Breast epithelium (tissue), 4 donors: ENCODE measurements around the gene ZMYND12. TPM values are rescaled to one million over a fixed set of nuclear protein-coding genes. Genes with fewer than 3 reads are reported as not detected.

Source experiments
- DNase-seq, 2 donors: peaks; one replicate each; pipeline ENCODE4 v3.0.0-alpha.2; 2019; ENCODE audit warnings: low spot score in 2 of 2
- H3K27ac ChIP-seq, 2 donors: fragments of 200-600 bp; sonication (generic) in 1 of 2; one replicate each; pipeline ENCODE4 v1.5.1; 2016 to 2019; ENCODE audit warnings: mild to moderate bottlenecking in 1 of 2
- H3K27me3 ChIP-seq, 2 donors: fragments of 200-600 bp; sonication (generic) in 1 of 2; one replicate each; pipeline versions ENCODE4 v1.5.1 to v1.6.0; 2017 to 2019; ENCODE audit warnings: control low read depth in 1 of 2, mild to moderate bottlenecking in 1 of 2
- H3K36me3 ChIP-seq: fragments of 200-600 bp; one replicate; pipeline ENCODE4 v1.5.1; 2019
- H3K4me1 ChIP-seq, 2 donors: fragments of 200-600 bp; sonication (generic); one replicate each; pipeline ENCODE4 v1.5.1; 2016 to 2019; ENCODE audit warnings: control low read depth in 1 of 2
- H3K4me3 ChIP-seq, 3 donors: fragments of 200-600 bp; sonication (generic); 1 replicate in 2 of 3; 2 replicates in 1 of 3; pipeline ENCODE4 v1.5.1; 2016 to 2019; ENCODE audit warnings: mild to moderate bottlenecking in 3 of 3, moderate library complexity in 2 of 3
- H3K9me3 ChIP-seq, 2 donors: fragments of 200-600 bp; sonication (generic) in 1 of 2; one replicate each; pipeline ENCODE4 v1.5.1; 2016 to 2019; ENCODE audit warnings: control low read depth in 1 of 2
- POLR2A ChIP-seq: fragments of 450-650 bp; IDR thresholded peaks from one replicate; pipeline ENCODE4 v1.6.1; 2016; ENCODE audit warnings: antibody characterized with exemption, mild to moderate bottlenecking, moderate library complexity
- POLR2AphosphoS5 ChIP-seq, 3 donors: sonication (generic); formaldehyde crosslinking; IDR thresholded peaks; one replicate each; pipeline ENCODE4 v1.6.1; 2017; ENCODE audit warnings: antibody characterized with exemption in 3 of 3
- intact Hi-C: fragments of 100-400 bp; cut with DNase I; formaldehyde crosslinking; loops from one replicate; pipeline ENCODE4 v1.15.1; 2023; ENCODE audit warnings: low total_unique reads
- total RNA-seq, 3 donors: library from RNA; depleted of rRNA; stranded (reverse); fragments of >200 nt; gene quantifications; one replicate each; pipeline ENCODE4 v1.1.0, GENCODE V29; 2016
- TF ChIP-seq, protein P1 (sequence below), 3 donors: fragments of 450-650 bp; IDR thresholded peaks; one replicate each; pipeline ENCODE4 v1.5.1; 2016 to 2017; ENCODE audit warnings: antibody characterized with exemption in 3 of 3, mild to moderate bottlenecking in 3 of 3, moderate library complexity in 3 of 3

ZMYND12 gene
- total RNA-seq, 3 donors from 2014 or later, result 1.3 to 4.6 (median 3.8) TPM

DNA sequence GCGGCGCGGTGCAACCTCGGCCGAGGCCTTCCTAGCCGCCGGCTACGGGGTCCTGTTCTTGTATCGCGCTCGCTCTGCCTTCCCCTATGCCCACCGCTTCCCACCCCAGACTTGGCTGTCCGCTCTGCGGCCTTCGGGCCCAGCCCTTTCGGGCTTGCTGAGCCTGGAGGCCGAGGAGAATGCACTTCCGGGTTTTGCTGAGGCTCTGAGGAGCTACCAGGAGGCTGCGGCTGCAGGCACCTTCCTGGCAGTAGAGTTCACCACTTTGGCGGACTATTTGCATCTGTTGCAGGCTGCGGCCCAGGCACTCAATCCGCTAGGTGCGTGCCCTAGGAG lies 900 bp upstream of the ZMYND12 start:
- no peaks in the 10 kb centered on the region for H3K36me3 ChIP-seq
- H3K27me3 ChIP-seq, result no peaks in the 10 kb centered on the region
- H3K4me1 ChIP-seq, result peaks cover 3 to 5% of the 10 kb centered on the region in 2 donors
- TF ChIP-seq POLR2A (no peak), POLR2AphosphoS5 (IDR thresholded peaks at IDR 0.05) (no peak)
- TF ChIP-seq, protein P1, sequence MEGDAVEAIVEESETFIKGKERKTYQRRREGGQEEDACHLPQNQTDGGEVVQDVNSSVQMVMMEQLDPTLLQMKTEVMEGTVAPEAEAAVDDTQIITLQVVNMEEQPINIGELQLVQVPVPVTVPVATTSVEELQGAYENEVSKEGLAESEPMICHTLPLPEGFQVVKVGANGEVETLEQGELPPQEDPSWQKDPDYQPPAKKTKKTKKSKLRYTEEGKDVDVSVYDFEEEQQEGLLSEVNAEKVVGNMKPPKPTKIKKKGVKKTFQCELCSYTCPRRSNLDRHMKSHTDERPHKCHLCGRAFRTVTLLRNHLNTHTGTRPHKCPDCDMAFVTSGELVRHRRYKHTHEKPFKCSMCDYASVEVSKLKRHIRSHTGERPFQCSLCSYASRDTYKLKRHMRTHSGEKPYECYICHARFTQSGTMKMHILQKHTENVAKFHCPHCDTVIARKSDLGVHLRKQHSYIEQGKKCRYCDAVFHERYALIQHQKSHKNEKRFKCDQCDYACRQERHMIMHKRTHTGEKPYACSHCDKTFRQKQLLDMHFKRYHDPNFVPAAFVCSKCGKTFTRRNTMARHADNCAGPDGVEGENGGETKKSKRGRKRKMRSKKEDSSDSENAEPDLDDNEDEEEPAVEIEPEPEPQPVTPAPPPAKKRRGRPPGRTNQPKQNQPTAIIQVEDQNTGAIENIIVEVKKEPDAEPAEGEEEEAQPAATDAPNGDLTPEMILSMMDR (IDR thresholded peaks at IDR 0.05), result no peak
- H3K4me3 ChIP-seq, result peak overlapping the region; percentile 75 to 91 (median 90)
- H3K27ac ChIP-seq, result peak overlapping the region; percentile 90 to 93
- peak in 1 of 2 donors; percentile 24 for DNase-seq
- intact Hi-C loops, result no loop called here
- H3K9me3 ChIP-seq, result no peaks in the 10 kb centered on the region

DNA sequence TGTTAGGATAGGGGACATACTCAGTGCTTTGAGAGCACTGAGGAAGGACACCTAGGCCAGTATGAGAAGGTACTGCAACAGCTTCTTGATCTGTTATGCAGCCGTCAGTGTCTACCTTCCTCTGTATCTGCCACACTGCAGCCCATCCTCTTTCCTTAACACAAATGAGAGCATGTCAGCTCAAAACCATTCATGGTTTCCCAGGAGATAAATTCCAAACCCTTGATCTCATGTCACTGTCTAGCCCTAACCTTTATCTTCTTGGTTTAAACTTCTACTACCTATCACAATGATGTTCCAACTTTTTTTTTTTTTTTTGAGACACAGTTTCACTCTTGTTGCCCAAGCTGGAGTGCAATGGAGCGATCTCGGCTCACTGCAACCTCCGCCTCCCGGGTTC lies 1.4 kb downstream of the ZMYND12 start:
- intact Hi-C loops, result no loop called here

DNA sequence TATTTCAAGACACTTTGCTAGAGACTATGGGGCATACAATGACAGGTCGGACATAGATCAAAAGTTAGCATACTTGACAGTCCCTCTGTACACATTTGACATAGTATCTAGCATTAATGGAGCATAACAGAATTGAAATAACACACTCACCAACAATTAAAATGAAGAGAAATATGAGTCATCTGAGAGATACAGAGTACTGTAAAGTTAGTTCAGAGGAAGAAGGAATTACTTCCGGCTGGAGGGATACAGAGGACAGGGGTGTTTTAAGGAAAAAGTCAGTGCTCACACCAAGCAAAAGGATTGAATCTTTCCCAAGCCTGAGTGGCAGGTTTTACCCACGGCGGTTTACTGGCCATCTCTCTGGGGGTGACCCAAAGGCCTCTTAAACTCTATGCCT lies 2.4 kb downstream of the ZMYND12 start:
- TF ChIP-seq POLR2AphosphoS5 (IDR thresholded peaks at IDR 0.05) (no peak), POLR2A (no peak)
- TF ChIP-seq, protein P1 (IDR thresholded peaks at IDR 0.05), result no peak
- Histone ChIP-seq H3K9me3 (no peaks in the 10 kb centered on the region), H3K4me3 (no peak overlapping the region), H3K36me3 (no peaks in the 10 kb centered on the region), H3K27ac (no peak overlapping the region), H3K27me3 (no peaks in the 10 kb centered on the region), H3K4me1 (peaks cover 3 to 5% of the 10 kb centered on the region in 2 donors)
- no peak for DNase-seq
- intact Hi-C loops, result no loop called here

More for the DNA sequence above, 1.4 kb downstream of the ZMYND12 start:
- H3K9me3 ChIP-seq, result no peaks in the 10 kb centered on the region
- H3K4me3 ChIP-seq, result no peak overlapping the region
- no peaks in the 10 kb centered on the region for H3K36me3 ChIP-seq
- no peaks in the 10 kb centered on the region for H3K27me3 ChIP-seq
- peaks cover 3 to 5% of the 10 kb centered on the region in 2 donors for H3K4me1 ChIP-seq
- TF ChIP-seq, protein P1 (IDR thresholded peaks at IDR 0.05), result no peak
- no peak for TF ChIP-seq POLR2A
- no peak for TF ChIP-seq POLR2AphosphoS5 (IDR thresholded peaks at IDR 0.05)
- DNase-seq, result no peak
- no peak overlapping the region for H3K27ac ChIP-seq

DNA sequence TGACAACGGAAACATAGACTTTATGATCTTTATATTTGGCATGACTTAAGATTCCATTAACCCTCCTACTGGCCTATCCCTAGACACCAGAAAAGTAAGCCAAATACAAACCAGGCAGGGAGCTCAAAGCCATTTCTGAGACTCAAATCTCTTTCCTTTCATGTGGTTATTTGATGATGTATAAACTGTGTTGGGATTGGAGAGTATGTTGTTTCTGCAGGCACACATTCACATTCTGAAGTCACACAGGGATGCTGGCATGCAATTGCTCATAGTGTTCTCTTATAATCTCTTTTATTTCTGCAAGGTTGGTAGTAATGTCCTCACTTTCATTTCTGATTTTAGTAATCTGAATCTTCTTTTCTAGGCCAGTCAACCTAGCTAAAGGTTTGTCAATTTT lies 5.8 kb downstream of the ZMYND12 start:
- intact Hi-C loops, result no loop called here
- no peak for TF ChIP-seq POLR2AphosphoS5 (IDR thresholded peaks at IDR 0.05)
- no peak for TF ChIP-seq POLR2A
- TF ChIP-seq, protein P1 (IDR thresholded peaks at IDR 0.05), result no peak
- Histone ChIP-seq H3K27ac (no peak overlapping the region), H3K4me1 (no peaks in the 10 kb centered on the region), H3K36me3 (no peaks in the 10 kb centered on the region), H3K9me3 (no peaks in the 10 kb centered on the region), H3K4me3 (no peak overlapping the region), H3K27me3 (no peaks in the 10 kb centered on the region)
- DNase-seq, result no peak

DNA sequence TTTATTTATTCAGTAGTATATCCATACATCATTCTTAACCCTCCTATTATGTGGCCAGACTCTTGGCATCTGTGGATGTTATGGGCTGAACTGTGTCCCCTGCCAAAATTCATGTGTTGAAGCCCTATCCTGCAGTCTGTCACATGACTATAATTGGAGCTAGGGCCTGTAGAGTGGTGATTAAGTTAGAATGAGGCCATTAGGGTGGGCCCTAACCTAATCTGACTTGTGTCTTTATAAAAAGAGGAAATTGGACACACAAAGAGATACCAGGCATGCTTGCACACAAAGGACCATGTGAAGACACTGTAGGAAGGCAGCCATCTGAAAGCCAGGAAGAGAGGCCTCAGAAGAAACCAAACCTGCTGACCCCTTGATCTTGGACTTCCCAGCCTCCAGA lies 6.6 kb downstream of the ZMYND12 start:
- TF ChIP-seq POLR2A, result no peak
- Histone ChIP-seq H3K9me3 (no peaks in the 10 kb centered on the region), H3K27ac (no peak overlapping the region), H3K36me3 (no peaks in the 10 kb centered on the region), H3K4me1 (no peaks in the 10 kb centered on the region), H3K27me3 (no peaks in the 10 kb centered on the region), H3K4me3 (no peak overlapping the region)
- intact Hi-C loops, result no loop called here
- no peak for DNase-seq

DNA sequence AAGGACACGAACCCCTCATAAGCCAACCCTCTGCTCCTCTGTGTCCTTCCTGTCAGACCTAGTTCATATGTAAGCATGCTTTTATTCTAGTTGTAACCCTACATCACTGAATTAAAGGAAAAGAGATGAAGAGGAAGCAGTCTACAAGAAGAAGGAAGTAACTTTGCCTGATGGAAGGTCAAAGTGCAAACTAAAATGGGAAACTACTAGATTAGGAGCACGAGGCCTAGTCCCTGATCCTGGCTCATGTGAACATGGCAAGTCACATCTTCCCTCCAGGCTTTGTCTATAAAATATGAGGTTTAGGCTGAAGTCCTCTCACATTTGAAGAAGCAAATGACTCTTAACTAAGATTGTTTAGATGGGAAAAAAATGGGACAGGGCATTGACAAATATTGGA lies 13.2 kb downstream of the ZMYND12 start:
- H3K4me1 ChIP-seq, result no peaks in the 10 kb centered on the region
- H3K9me3 ChIP-seq, result no peaks in the 10 kb centered on the region
- no peak overlapping the region for H3K27ac ChIP-seq
- no peak for TF ChIP-seq POLR2A
- TF ChIP-seq POLR2AphosphoS5 (IDR thresholded peaks at IDR 0.05), result no peak
- TF ChIP-seq, protein P1 (IDR thresholded peaks at IDR 0.05), result no peak
- H3K27me3 ChIP-seq, result no peaks in the 10 kb centered on the region
- H3K4me3 ChIP-seq, result no peak overlapping the region
- no peaks in the 10 kb centered on the region for H3K36me3 ChIP-seq
- DNase-seq, result no peak
- intact Hi-C loops, result loop anchor here (5.0 kb wide), 1 partner anchor 640 kb away; no protein-coding TSS in a partner anchor
